Measurements from ENCODE around the gene CHORDC1. TPM values are rescaled to one million over a fixed set of nuclear protein-coding genes. Genes with fewer than 3 reads are reported as not detected.
"Not testable (repeated sequence)": the region's sequence is repeated elsewhere in the genome, so short reads cannot be mapped to it uniquely, and the experiment has no call there.

Gene CHORDC1
- 44.5 TPM for total RNA-seq

GRCh38 chr11:90222459-90223247, at the start of gene CHORDC1:
Gene CHORDC1 (minus strand): TSS chr11:90223049. CDS start chr11:90222954, 95 bp downstream.
- intact Hi-C loops (cut with DNase I), result no loop called here

GRCh38 chr11:90257158-90257525, 34.3 kb upstream of the CHORDC1 start:
- DNase-seq (ENCODE audit: low spot score), result no peak
- intact Hi-C loops (cut with DNase I), result no loop called here

More at GRCh38 chr11:90222459-90223247, at the start of gene CHORDC1:
- DNase-seq (ENCODE audit: low spot score) (peak; percentile 96), ATAC-seq (peak; percentile 97)

GRCh38 chr11:90256404-90257157, 33.7 kb upstream of the CHORDC1 start:
- ATAC-seq (no peak), DNase-seq (ENCODE audit: low spot score) (no peak)
- intact Hi-C loops (cut with DNase I), result no loop called here

More at GRCh38 chr11:90257158-90257525, 34.3 kb upstream of the CHORDC1 start:
- ATAC-seq, result no peak

- ATAC-seq (no peak), DNase-seq (ENCODE audit: low spot score) (no peak)
- intact Hi-C loops (cut with DNase I), result no loop called here
Observed at GRCh38 chr11:90254065-90254464, 31.2 kb upstream of the CHORDC1 start.

GRCh38 chr11:90252053-90252452, 29.2 kb upstream of the CHORDC1 start:
- DNase-seq (ENCODE audit: low spot score) (no peak), ATAC-seq (no peak)
- intact Hi-C loops (cut with DNase I), result no loop called here

GRCh38 chr11:90251599-90251998, 28.8 kb upstream of the CHORDC1 start:
- no peak for ATAC-seq
- DNase-seq (ENCODE audit: low spot score), result no peak
- intact Hi-C loops (cut with DNase I), result no loop called here

GRCh38 chr11:90250970-90251369, 28.1 kb upstream of the CHORDC1 start:
- ATAC-seq (no peak), DNase-seq (ENCODE audit: low spot score) (no peak)
- intact Hi-C loops (cut with DNase I), result no loop called here

- intact Hi-C loops (cut with DNase I), result no loop called here
- DNase-seq (ENCODE audit: low spot score), result no peak
- ATAC-seq, result no peak
Observed at GRCh38 chr11:90246468-90246867, 23.6 kb upstream of the CHORDC1 start.

GRCh38 chr11:90243534-90243933, 20.7 kb upstream of the CHORDC1 start:
- no peak for ATAC-seq
- no peak for DNase-seq (ENCODE audit: low spot score)
- intact Hi-C loops (cut with DNase I), result no loop called here

GRCh38 chr11:90242894-90243416, 20.1 kb upstream of the CHORDC1 start:
- DNase-seq (ENCODE audit: low spot score) (no peak), ATAC-seq (no peak)

GRCh38 chr11:90241414-90241813, 18.6 kb upstream of the CHORDC1 start:
- intact Hi-C loops (cut with DNase I), result no loop called here
- DNase-seq (ENCODE audit: low spot score), result no peak
- ATAC-seq, result no peak

More at GRCh38 chr11:90242894-90243416, 20.1 kb upstream of the CHORDC1 start:
- intact Hi-C loops (cut with DNase I), result no loop called here

- intact Hi-C loops (cut with DNase I); DNase-seq (ENCODE audit: low spot score): not testable (repeated sequence)
Observed at GRCh38 chr11:90239967-90240636, 17.3 kb upstream of the CHORDC1 start.

GRCh38 chr11:90237004-90237403, 14.2 kb upstream of the CHORDC1 start:
- no peak for DNase-seq (ENCODE audit: low spot score)
- ATAC-seq, result no peak
- intact Hi-C loops (cut with DNase I), result no loop called here

More at GRCh38 chr11:90239967-90240636, 17.3 kb upstream of the CHORDC1 start:
- not testable (repeated sequence) for ATAC-seq

GRCh38 chr11:90235526-90235925, 12.7 kb upstream of the CHORDC1 start:
- intact Hi-C loops (cut with DNase I), result no loop called here
- no peak for ATAC-seq
- DNase-seq (ENCODE audit: low spot score), result no peak

GRCh38 chr11:90234977-90235376, 12.1 kb upstream of the CHORDC1 start:
- ATAC-seq, result no peak
- intact Hi-C loops (cut with DNase I), result no loop called here
- DNase-seq (ENCODE audit: low spot score), result no peak

GRCh38 chr11:90229791-90230190, 6.9 kb upstream of the CHORDC1 start:
- no peak for ATAC-seq
- no peak for DNase-seq (ENCODE audit: low spot score)
- intact Hi-C loops (cut with DNase I), result no loop called here

GRCh38 chr11:90228056-90228455, 5.2 kb upstream of the CHORDC1 start:
- ATAC-seq (no peak), DNase-seq (ENCODE audit: low spot score) (no peak)
- intact Hi-C loops (cut with DNase I), result no loop called here

- DNase-seq (ENCODE audit: low spot score) (no peak), ATAC-seq (peak; percentile 78)
- intact Hi-C loops (cut with DNase I), result no loop called here
Observed at GRCh38 chr11:90223248-90223585, 368 bp upstream of the CHORDC1 start.

- intact Hi-C loops (cut with DNase I), result no loop called here
- DNase-seq (ENCODE audit: low spot score), result no peak
- ATAC-seq, result no peak
Observed at GRCh38 chr11:90221803-90222458, 918 bp downstream of the CHORDC1 start.

Data from sciatic nerve (tissue), 2 donors.